GM21360 (cell line): ENCODE measurements around the gene LRRC39.
A peak's percentile ranks its signal among the peaks of the same experiment; 100 is the strongest.

Experiments used
- ATAC-seq: cut with Tn5 transposase; IDR thresholded peaks from one replicate; pipeline ENCODE4 v1.9.1; 2021; ENCODE audit warnings: mild to moderate bottlenecking, moderate library complexity; ENCODE audit not compliant: unreplicated experiment

LRRC39 gene

DNA sequence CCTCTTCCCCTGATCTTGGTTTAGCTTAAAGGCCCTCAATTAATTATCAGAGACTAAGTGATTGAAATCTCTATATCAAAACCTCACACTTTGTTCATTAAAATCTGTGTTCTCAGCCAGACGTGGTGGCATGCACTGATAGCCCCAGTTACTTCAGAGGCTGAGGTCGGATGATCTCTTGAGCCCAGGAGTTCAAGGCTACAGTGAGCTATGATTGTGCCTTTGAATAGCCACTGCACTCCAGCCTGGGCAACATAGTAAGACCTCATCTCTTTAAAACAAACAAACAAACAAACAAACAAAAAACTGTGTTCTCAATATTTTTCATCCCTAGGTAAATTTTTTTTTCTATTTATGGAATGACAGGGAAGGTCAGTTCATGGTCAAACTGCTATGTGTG lies 26.4 kb downstream of the LRRC39 start:
- no peak for ATAC-seq

DNA sequence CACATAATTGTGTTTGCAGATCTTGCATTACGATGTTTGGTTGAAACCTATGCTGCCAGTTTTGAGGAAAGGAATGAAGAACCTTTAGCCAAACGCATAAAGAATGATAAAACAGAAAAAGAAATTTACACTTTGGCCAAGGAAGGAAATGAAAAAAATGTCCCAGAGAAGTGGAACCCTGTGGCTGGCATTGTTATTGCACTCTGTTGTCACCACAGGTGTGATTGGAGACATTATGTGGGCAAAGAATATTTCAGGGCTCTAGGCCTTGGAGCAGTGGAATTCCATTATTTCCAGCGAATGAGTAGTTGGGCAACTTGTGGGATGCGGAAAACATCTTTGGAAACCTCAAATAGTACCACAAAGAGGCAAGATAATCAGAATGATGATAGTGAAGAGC lies 30.2 kb downstream of the LRRC39 start:
- ATAC-seq = no peak

DNA sequence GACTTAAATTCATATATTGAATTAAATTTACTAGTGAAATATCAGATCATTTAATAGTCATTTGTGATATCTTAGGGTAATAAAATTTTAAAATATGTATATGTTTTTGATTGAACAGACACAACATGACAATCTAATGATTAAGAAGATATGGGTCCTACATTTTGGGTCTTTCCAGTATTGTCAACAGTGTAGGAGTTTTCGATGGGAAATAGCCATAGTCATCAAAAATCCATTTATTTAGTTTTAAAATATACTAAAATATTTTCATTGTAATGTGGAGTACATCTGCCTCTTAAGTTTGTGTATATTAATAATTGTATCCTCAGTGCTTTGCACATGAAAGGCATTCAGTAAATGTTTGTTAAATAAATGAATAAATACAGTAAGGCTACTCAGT lies 31.1 kb downstream of the LRRC39 start:
- no peak for ATAC-seq

DNA sequence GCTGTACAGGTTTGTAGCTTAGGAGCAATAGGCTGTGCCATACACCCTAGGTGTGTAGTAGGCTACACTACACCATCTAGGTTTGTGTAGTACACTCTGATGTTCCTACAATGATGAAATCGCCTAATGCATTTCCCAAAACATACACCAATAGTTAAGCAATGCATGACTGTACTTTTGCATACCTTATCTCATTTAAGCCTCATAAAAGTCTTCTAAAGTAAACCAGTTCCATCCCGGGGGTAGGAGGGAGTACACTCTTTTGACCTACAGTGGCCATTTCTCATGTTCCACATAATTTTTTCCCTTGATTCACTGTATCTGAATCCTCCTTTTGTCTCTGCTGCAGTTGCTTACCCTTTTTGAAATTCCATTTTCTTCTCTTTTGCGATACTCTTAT lies 32.9 kb downstream of the LRRC39 start:
- ATAC-seq = no peak

DNA sequence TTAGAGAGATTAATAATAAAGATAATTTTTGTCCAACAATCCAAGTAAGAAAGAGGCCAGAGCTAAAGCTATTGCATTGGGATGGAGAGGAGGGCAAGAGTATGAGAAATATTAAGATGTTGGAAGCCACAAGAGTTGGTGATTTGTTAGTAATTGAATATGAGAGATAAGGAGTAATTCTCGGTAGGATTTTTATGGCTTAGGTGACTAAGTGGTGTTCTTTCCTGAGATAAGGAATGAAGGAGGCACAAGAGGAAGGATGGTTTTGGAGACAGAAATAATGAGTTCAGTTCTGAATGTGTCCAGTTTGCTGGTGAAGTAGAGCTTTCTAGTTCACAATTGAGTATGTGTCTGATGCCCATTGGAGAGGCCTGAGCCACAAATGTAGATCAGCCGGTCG lies 35.7 kb downstream of the LRRC39 start:
- no peak for ATAC-seq

DNA sequence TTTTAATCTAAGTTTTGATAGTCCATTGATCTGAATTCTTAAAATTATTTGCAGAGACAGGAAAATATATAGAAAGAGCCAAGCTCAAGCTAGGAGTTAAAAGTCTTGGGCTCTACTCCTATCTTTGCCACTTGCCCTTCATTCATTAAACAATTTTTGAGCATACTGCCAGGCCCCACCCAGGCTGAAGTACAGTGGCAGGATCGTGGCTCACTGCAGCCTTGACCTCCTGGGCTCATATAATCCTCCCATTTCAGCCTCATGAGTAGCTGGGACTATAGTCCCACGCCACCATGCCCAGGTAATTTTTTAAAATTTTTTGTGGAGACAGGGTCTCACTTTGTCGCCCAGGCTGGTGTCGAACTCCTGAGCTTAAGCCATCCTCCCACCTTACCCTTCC lies 36.9 kb downstream of the LRRC39 start:
- ATAC-seq = no peak

DNA sequence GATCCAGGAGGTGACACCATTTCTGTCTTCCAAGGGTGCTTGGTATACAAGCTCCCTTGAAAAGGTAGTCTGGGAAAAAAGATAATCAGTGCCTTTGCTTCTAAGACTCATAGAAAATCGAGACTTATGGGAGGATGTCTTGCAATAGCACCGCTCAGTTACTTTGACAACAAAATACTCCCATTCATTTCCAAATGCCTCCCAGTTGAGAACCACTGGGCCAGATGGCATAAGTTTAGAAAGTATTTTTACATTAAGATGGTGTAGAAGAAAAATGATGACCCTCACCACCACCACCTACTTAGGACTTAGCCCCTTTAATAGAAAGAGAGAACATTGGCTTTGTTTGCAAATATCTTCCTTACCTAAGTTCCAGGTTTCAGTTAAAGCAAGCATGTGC lies 40.5 kb downstream of the LRRC39 start:
- ATAC-seq = no peak

DNA sequence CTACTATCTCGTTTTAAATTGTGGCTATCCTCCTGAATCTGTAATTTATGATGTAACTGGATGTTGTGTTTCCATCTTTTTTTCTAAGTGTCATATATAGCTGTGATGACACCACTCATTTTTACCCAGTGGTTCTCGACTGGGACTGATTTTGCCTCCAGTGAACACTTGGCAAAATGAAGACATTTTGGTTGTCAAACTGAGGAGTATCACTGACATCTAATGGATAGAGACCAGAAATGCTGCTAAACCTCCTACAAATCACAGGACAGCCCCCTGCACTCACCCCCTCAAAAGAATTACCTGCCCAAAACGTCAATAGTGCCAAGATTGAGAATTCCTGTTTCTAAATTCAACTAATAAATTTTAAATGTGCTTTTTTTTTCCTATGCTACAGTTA lies 43.2 kb downstream of the LRRC39 start:
- ATAC-seq = no peak

DNA sequence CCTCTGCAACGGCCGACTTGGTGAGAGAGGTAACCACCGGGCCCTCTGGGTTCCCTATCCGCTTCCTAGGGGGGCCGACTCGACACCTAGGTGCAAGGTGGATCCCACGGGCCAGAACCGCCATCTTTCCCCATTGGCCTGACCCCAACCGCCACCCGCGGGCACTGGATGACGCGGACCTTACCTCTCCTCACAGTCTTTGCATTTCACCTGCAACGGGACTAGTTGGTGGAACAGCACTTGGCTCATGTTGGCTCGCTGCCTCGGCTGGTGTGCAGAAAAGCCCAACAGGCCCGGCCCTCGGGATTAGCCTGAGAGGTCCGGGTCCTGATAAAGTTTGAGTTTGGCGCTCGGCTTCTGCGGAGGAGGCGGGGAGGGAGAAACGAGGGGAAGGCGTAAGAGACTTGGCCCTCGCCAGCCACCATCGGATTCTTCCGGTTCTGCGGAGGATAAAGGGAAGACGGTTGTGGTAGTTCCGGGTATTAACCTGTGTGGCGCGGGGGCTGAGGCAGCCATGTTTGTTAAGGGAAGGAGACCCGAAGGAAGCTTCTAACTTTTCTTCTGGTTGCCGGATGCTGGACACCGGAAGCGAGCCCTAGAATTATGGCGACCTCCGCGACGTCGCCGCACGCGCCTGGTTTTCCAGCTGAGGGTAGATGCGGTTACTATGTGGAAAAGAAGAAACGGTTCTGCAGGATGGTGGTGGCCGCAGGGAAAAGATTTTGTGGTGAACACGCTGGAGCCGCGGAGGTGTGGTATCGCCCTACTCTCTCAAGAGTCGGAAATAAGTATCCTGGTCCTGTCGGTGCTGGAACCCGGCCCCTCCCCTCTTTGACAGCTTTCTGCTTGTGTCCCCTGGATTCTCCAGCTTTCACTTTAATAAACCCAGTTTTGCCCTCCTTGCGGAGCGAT lies 45.2 kb downstream of the LRRC39 start, which contains the start of the genes SASS6 and TRMT13:
Gene SASS6 (minus strand): TSS at position 365 of the 912 bp plus-strand sequence. CDS start 116 bp downstream, at position 249.
Gene TRMT13 (plus strand): TSS at position 598 of the 912 bp plus-strand sequence. CDS start 6 bp downstream, at position 604.
- ATAC-seq = peak; percentile 81

DNA sequence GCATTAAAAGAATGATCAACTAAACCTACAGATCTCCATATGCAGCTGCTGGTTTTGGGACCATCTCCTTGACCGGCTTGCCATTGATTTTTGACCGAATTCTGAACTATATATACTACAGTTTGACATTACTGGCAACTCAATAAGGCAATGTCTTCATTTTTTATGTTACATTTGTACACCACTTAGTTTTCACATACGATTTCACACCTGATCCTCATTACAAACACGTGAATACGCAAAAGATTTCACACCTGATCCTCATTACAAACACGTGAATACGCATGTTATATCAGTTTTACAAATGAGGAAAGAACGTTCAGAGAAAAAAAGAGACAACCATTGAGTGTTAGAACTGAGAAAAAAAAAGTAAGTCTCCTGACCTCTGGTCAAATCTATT lies 46.4 kb downstream of the LRRC39 start:
- ATAC-seq = no peak

DNA sequence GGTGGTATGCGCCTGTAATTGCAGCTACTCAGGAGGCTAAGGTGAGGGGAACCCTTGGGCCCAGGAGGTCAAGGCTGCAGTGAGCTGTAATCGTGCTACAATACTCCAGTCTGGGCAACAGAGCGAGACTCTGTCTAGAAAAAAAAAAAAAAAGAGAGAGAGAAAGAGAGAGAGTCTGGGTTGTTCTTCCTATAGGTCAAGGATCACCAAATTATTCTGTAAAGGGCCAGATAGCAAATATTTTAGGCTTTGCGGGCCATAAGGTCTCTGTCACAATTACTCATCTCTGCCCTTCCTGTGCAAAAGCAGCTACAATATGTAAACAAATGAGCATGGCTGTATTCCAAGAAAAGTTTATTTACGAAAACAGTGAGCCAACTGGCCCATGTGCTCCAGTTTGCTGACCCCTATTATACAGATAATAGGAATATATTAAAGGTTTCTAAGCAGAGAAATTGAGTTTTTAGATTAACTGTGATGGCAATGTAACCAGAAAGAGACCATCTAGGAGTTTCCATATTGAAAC lies 47.4 kb downstream of the LRRC39 start:
- ATAC-seq = no peak

DNA sequence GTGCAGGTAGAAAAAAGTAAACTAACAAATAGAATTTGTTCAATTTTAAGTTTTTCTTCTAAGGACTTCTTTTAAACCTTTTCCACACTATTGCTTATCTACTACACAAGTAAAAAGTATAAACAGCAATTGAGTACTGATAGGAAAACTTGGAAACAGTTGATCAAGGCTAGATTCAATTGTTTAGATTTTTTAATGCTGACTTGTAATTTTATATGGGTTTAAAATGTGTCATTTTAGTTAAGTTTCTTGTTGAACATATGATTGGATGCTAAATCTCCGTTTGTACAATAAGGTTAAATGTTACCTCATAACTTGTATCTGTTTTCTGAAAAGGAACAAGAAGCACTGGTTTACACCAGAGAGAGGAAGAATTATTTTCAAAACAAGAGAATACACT lies 50.8 kb downstream of the LRRC39 start:
- no peak for ATAC-seq

DNA sequence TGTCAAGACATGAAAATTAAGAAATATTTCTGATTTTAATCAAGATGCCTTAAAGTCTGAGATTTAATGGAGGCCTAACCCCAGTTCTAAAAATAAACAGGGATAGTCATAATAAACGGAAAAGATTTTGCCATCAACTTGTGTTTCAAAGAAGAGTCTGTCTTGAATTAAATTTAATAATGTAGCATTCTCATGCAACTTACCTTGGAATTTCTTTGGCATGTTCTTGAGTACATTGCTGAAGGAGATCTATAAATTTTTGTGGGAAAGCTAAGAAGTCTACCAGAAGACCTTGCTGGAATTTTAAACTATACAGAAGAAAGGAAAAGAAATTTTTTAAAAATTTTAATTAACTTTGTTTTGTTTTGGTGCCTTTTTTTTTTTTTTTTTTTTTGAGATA lies 55.9 kb downstream of the LRRC39 start:
- no peak for ATAC-seq

DNA sequence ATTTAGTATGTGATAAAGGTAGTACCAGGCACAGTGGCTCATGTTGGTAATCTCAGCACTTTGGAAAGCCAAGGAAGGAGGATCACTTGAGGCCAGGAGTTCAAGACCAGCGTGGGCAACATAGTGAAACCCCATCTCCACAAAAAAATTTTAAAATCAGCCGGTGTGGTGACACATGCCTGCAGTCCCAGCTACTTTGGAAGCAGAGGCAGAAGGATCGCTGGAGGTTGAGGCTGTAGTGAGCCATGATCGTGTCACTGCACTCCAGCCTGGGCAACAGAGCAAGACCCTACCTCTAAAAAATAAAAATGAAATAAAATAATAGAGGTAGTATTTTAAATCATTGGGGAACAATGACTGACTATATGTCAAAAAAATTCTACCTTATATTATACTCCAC lies 62.5 kb downstream of the LRRC39 start:
- no peak for ATAC-seq

DNA sequence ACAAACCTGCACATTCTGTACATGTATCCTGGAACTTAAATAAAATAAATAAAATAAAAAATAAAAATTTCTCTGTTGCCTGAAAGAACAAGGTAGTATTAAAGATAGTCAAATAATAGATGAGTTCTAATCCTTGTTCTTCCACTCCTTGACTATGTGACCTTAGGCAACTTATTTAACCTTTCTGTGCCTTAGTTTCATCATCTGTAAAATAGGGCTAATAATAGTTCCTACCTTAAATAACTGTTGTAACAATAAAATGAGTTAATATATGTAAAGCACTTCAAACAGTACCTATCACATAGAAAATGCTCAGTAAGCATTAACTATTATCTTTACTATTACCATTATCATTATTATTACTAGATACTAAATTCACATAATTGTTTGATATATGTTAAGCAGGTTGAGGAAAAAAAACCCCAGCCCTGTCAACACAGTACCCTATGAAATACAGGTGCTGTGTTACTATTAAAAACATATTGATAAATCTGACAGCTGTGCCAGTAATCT lies 68.4 kb downstream of the LRRC39 start:
- no peak for ATAC-seq

DNA sequence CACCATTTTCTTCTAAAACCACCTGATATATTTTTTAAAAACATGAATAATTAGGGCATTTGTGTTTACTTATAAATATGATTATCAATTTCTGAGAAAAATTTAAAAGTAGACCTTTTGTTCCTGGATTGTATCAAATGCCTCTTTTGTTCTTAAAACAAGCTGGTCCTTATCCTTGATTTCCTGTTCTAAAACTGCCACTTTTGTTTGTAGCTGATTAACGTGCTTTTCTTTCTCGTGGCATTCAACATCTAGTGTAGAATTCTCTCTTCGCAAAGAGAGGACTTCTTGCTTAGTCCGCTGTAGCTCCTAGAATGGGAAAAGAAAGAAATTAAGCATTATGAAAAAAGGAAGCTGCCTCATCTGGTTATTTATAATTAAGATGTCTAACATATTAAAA lies 70.4 kb downstream of the LRRC39 start:
- no peak for ATAC-seq

DNA sequence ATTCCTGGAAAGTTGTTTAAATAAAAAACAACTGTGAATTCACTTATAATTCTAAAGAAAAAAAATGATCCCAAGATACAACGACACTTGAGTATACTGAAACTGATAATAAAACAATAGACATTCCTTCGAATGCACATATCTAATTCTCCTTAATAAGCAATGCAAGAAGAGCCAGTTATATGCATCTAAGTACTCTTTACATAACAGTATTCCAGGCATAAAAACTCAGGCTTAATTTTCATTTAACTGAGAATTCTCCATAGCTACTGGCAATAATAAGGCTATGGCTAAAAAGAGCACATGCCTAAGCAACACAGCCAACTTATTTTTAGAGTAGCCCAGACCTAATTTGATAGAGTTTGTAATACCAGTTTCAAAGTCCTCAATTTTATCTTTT lies 76.5 kb downstream of the LRRC39 start:
- ATAC-seq = no peak

DNA sequence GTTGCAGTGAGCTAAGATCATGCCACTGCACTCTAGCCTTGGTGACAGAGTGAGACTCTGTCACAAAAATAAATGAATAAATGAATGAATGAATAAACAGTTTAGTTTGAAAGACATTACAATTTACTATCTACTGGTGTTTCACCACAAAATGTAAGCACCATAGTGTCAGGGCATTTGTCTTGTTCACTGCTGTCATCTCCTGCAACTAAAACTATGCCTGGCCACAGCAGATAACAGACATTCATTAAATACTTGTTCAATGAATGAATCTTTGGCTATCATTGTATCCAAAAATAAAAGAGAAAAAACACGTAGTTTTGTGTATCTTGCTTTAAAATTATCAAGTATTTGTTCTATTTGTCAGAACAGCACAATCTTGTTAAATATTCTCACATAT lies 77.9 kb downstream of the LRRC39 start:
- ATAC-seq = no peak
